HL-60 (cell line): ENCODE data around the gene COX7B2.

Experiments
- DNase-seq, 2 experiments: peaks; one replicate each; pipeline ENCODE4 v3.0.0-alpha.2; 2010 to 2020; ENCODE audit warnings: low read depth in 1 of 2, low spot score in 1 of 2
- H3K27ac ChIP-seq: fragments of 250-450 bp; sonication (Bioruptor Pico); replicated peaks from 2 replicates; pipeline ENCODE4 v1.5.1; 2020; ENCODE audit warnings: mild to moderate bottlenecking, moderate library complexity
- H3K27me3 ChIP-seq: fragments of 250-450 bp; sonication (Bioruptor Pico); 2 replicates; pipeline ENCODE4 v1.5.1; 2021; ENCODE audit warnings: mild to moderate bottlenecking, moderate library complexity; ENCODE audit not compliant: insufficient read depth, poor library complexity, severe bottlenecking
- H3K4me3 ChIP-seq: replicated peaks from 2 replicates; pipeline ENCODE4 v1.5.1; 2011; ENCODE audit warnings: mild to moderate bottlenecking, control low read depth, low read length; ENCODE audit not compliant: insufficient read depth
- CTCF ChIP-seq: IDR thresholded peaks from one replicate; pipeline ENCODE4 v1.5.1; 2011; ENCODE audit warnings: low read length, control low read depth, inconsistent platforms; ENCODE audit not compliant: insufficient read depth
- GABPA ChIP-seq: IDR thresholded peaks from 2 replicates; pipeline ENCODE4 v1.6.1; 2012; ENCODE audit warnings: low read depth
- POLR2AphosphoS5 ChIP-seq: IDR thresholded peaks from 2 replicates; pipeline ENCODE4 v1.6.1; 2012; ENCODE audit warnings: low read depth
- REST ChIP-seq: IDR thresholded peaks from 2 replicates; pipeline ENCODE4 v1.6.1; 2012; ENCODE audit warnings: low read depth; ENCODE audit not compliant: insufficient replicate concordance
- SPI1 ChIP-seq: IDR thresholded peaks from 2 replicates; pipeline ENCODE4 v1.6.1; 2012; ENCODE audit warnings: low read depth, mild to moderate bottlenecking, borderline replicate concordance

The COX7B2 gene

GRCh38 chr4:46878641-46879040, 30.4 kb downstream of the COX7B2 start:
- Histone ChIP-seq H3K27ac (no peak overlapping the region), H3K4me3 (no peak overlapping the region), H3K27me3 (no peaks in the 10 kb centered on the region)
- DNase-seq, result no peak
- no peak for TF ChIP-seq SPI1
- no peak for TF ChIP-seq POLR2AphosphoS5
- no peak for TF ChIP-seq CTCF
- TF ChIP-seq REST, result no peak
- TF ChIP-seq GABPA, result no peak

DNA sequence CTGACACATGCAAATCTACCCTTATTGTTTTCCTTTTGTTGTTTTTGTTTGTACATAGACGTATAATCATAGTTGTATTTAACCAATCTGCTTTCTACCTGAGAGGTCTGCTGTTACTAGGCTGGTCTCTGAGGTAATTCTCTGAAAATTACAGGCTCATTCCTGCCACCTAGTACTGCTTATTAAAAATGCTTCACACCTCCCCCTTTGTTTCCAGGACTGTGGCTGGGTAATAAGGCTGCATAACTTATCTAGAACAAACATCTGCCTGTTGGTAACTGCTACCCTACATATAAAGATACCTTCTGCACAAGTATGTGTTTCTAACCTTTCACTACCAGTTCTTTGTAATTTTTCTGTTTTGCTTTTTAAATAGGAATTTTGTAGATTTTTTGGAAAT, 34.2 kb downstream of the COX7B2 start:
- no peak overlapping the region for H3K27ac ChIP-seq
- no peak overlapping the region for H3K4me3 ChIP-seq
- DNase-seq, result no peak
- H3K27me3 ChIP-seq, result no peaks in the 10 kb centered on the region
- TF ChIP-seq SPI1 (no peak), POLR2AphosphoS5 (no peak), REST (no peak), CTCF (no peak), GABPA (no peak)

DNA sequence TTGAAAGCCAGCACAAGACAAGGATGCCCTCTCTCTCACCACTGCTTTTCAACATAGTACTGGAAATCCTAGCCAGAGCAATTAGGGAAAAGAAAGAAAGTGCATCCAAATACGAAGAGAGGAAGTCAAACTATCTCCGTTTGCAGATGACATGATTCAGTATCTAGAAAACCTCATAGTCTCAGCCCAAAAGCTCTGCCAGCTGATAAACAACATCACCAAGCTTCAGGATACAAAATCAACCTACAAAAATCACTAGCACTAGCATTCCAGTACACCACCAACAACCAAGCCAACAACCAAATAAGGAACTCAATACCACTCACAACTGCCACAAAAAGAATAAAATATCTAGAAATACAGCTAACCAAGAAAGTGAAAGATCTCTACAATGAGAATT, 38.6 kb downstream of the COX7B2 start:
- DNase-seq, result no peak
- no peak for TF ChIP-seq CTCF
- TF ChIP-seq POLR2AphosphoS5, result no peak
- no peak for TF ChIP-seq REST
- TF ChIP-seq GABPA, result no peak
- TF ChIP-seq SPI1, result no peak
- H3K27ac ChIP-seq, result no peak overlapping the region
- no peak overlapping the region for H3K4me3 ChIP-seq
- no peaks in the 10 kb centered on the region for H3K27me3 ChIP-seq
